BE2C (cell line): ENCODE results near the gene C8A.

ENCODE experiments used
- DNase-seq: peaks from one replicate; pipeline ENCODE4 v3.0.0-alpha.2; 2020
- H3K27me3 ChIP-seq: fragments of 250-450 bp; sonication (Bioruptor Pico); 2 replicates; pipeline ENCODE4 v1.5.1; 2020; ENCODE audit warnings: mild to moderate bottlenecking
- H3K36me3 ChIP-seq: fragments of 250-450 bp; sonication (Bioruptor Pico); 2 replicates; pipeline ENCODE4 v1.5.1; 2020; ENCODE audit warnings: mild to moderate bottlenecking
- H3K4me1 ChIP-seq: fragments of 250-450 bp; sonication (Bioruptor Pico); 2 replicates; pipeline ENCODE4 v1.5.1; 2020
- H3K4me3 ChIP-seq: 2 replicates; pipeline ENCODE4 v1.5.1; 2011; ENCODE audit warnings: low read depth, low read length
- H3K9me3 ChIP-seq: fragments of 250-450 bp; sonication (Bioruptor Pico); 2 replicates; pipeline ENCODE4 v1.5.1; 2020
- CTCF ChIP-seq: IDR thresholded peaks from 2 replicates; pipeline ENCODE4 v1.5.1; 2012; ENCODE audit warnings: mild to moderate bottlenecking, low read depth, low read length

Gene C8A

GRCh38 chr1:56898879-56899278, 44.3 kb downstream of the C8A start:
- no peaks in the 10 kb centered on the region for H3K4me1 ChIP-seq
- no peaks in the 10 kb centered on the region for H3K9me3 ChIP-seq
- no peak for DNase-seq
- no peak overlapping the region for H3K4me3 ChIP-seq
- H3K27me3 ChIP-seq = no peaks in the 10 kb centered on the region
- no peak for TF ChIP-seq CTCF
- H3K36me3 ChIP-seq = no peaks in the 10 kb centered on the region

GRCh38 chr1:56901716-56902115, 47.1 kb downstream of the C8A start:
- H3K36me3 ChIP-seq = no peaks in the 10 kb centered on the region
- no peak for TF ChIP-seq CTCF
- no peak overlapping the region for H3K4me3 ChIP-seq
- no peak for DNase-seq
- H3K4me1 ChIP-seq = no peaks in the 10 kb centered on the region
- H3K9me3 ChIP-seq = no peaks in the 10 kb centered on the region
- H3K27me3 ChIP-seq = no peaks in the 10 kb centered on the region

GRCh38 chr1:56903778-56904177, 49.2 kb downstream of the C8A start:
- no peaks in the 10 kb centered on the region for H3K36me3 ChIP-seq
- no peak for DNase-seq
- no peaks in the 10 kb centered on the region for H3K27me3 ChIP-seq
- H3K9me3 ChIP-seq = no peaks in the 10 kb centered on the region
- TF ChIP-seq CTCF = no peak
- no peaks in the 10 kb centered on the region for H3K4me1 ChIP-seq
- H3K4me3 ChIP-seq = no peak overlapping the region

GRCh38 chr1:56904663-56905397, 50.2 kb downstream of the C8A start:
- H3K36me3 ChIP-seq = no peaks in the 10 kb centered on the region
- no peak overlapping the region for H3K4me3 ChIP-seq
- H3K9me3 ChIP-seq = no peaks in the 10 kb centered on the region

GRCh38 chr1:56905667-56906066, 51.1 kb downstream of the C8A start:
- no peak for DNase-seq
- no peaks in the 10 kb centered on the region for H3K9me3 ChIP-seq
- no peak for TF ChIP-seq CTCF
- H3K4me1 ChIP-seq = no peaks in the 10 kb centered on the region
- H3K27me3 ChIP-seq = no peaks in the 10 kb centered on the region
- no peak overlapping the region for H3K4me3 ChIP-seq
- H3K36me3 ChIP-seq = no peaks in the 10 kb centered on the region

More at GRCh38 chr1:56904663-56905397, 50.2 kb downstream of the C8A start:
- TF ChIP-seq CTCF = no peak
- no peak for DNase-seq
- H3K4me1 ChIP-seq = no peaks in the 10 kb centered on the region
- no peaks in the 10 kb centered on the region for H3K27me3 ChIP-seq

- no peak for TF ChIP-seq CTCF
Measured at GRCh38 chr1:56908619-56909221, 54.1 kb downstream of the C8A start.

More at GRCh38 chr1:56908619-56909221, 54.1 kb downstream of the C8A start:
- Histone ChIP-seq H3K4me1 (no peaks in the 10 kb centered on the region), H3K36me3 (no peaks in the 10 kb centered on the region), H3K4me3 (no peak overlapping the region), H3K9me3 (no peaks in the 10 kb centered on the region), H3K27me3 (no peaks in the 10 kb centered on the region)
- no peak for DNase-seq
